Retinal pigment epithelial cell (primary cell): ENCODE measurements around the gene FCGR3A.

ENCODE experiments used
- DNase-seq: peaks from one replicate; pipeline ENCODE4 v3.0.0-alpha.2; 2010; ENCODE audit warnings: low read depth
- H3K4me3 ChIP-seq: 2 replicates; pipeline ENCODE4 v1.5.1; 2011; ENCODE audit warnings: mild to moderate bottlenecking, low read length, control low read depth, moderate library complexity
- CTCF ChIP-seq: conservative IDR thresholded peaks from 2 replicates; pipeline ENCODE4 v1.5.1; 2011; ENCODE audit warnings: low read depth, low read length, control low read depth, inconsistent platforms

FCGR3A gene

DNA sequence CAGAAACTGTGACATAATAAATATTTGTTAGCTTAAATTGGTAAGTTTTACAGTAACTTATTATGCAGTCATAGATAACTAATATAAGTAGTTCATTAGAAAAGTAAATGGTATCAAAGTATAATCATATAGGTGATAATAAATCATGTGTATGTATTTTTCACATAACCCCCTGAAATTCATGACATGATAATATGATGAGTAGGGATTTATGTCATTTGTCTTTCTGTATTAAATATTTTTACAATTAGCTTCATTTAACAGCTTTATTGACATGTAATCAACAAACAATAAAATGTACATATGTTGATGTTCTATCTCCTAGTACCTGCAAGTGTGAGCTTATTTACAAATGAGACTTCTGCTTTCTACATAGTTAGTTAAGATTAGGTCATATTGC is 54.1 kb downstream of the FCGR3A start:
- no peak for TF ChIP-seq CTCF
- no peak overlapping the region for H3K4me3 ChIP-seq

GRCh38 chr1:161494091-161494735 is 55.4 kb downstream of the FCGR3A start:
- no peak for TF ChIP-seq CTCF
- DNase-seq, result no peak
- no peak overlapping the region for H3K4me3 ChIP-seq

More for the DNA sequence above, 54.1 kb downstream of the FCGR3A start:
- DNase-seq, result no peak

- DNase-seq, result no peak
- no peak overlapping the region for H3K4me3 ChIP-seq
- no peak for TF ChIP-seq CTCF
Measured at GRCh38 chr1:161492827-161493226, 56.8 kb downstream of the FCGR3A start.
